Eye (tissue), 1 donor: Measurements from ENCODE around the gene PCDHGA1.
A peak's percentile ranks its signal among the peaks of the same experiment; 100 is the strongest.

Experiments
- DNase-seq: peaks from one replicate; pipeline ENCODE4 v3.0.0-alpha.2; 2015

The PCDHGA1 gene

GRCh38 chr5:141465351-141465750 is 135.0 kb downstream of the PCDHGA1 start:
- DNase-seq, result no peak

GRCh38 chr5:141475625-141476131 is 145.4 kb downstream of the PCDHGA1 start, which contains the start of gene PCDHGC3:
PCDHGC3 (plus strand) TSS chr5:141475966; CDS start chr5:141476117, 151 bp downstream.
- peak; percentile 96 for DNase-seq

GRCh38 chr5:141476132-141476911 is 146.0 kb downstream of the PCDHGA1 start:
- peak; percentile 92 for DNase-seq

- peak; percentile 69 for DNase-seq
Observed at GRCh38 chr5:141477044-141477575, 146.8 kb downstream of the PCDHGA1 start.

- peak; percentile 60 for DNase-seq
Observed at GRCh38 chr5:141477815-141478214, 147.5 kb downstream of the PCDHGA1 start.

GRCh38 chr5:141478321-141478945 is 148.1 kb downstream of the PCDHGA1 start:
- DNase-seq, result no peak

- no peak for DNase-seq
Observed at GRCh38 chr5:141479776-141480175, 149.5 kb downstream of the PCDHGA1 start.

- DNase-seq, result peak; percentile 57
Observed at GRCh38 chr5:141483902-141484301, 153.6 kb downstream of the PCDHGA1 start.

GRCh38 chr5:141484310-141484640 is 154.0 kb downstream of the PCDHGA1 start:
- DNase-seq, result no peak

GRCh38 chr5:141484641-141485311 is 154.5 kb downstream of the PCDHGA1 start, which contains the start of gene PCDHGC4:
PCDHGC4 (plus strand) TSS chr5:141485030; CDS start chr5:141485174, 144 bp downstream.
- DNase-seq, result peak; percentile 87

GRCh38 chr5:141485321-141486055 is 155.2 kb downstream of the PCDHGA1 start:
- no peak for DNase-seq

GRCh38 chr5:141486091-141486490 is 155.8 kb downstream of the PCDHGA1 start:
- DNase-seq, result no peak

- DNase-seq, result no peak
Observed at GRCh38 chr5:141487131-141487530, 156.8 kb downstream of the PCDHGA1 start.

GRCh38 chr5:141488591-141489561 is 158.6 kb downstream of the PCDHGA1 start, which contains the start of gene PCDHGC5:
PCDHGC5 (plus strand) TSS chr5:141489081; CDS start chr5:141489241, 160 bp downstream.
- DNase-seq, result no peak

GRCh38 chr5:141489841-141490240 is 159.5 kb downstream of the PCDHGA1 start:
- DNase-seq, result no peak

- no peak for DNase-seq
Observed at GRCh38 chr5:141490271-141490670, 160.0 kb downstream of the PCDHGA1 start.

- DNase-seq, result no peak
Observed at GRCh38 chr5:141490771-141491170, 160.5 kb downstream of the PCDHGA1 start.

- DNase-seq, result peak; percentile 45
Observed at GRCh38 chr5:141491323-141492167, 161.2 kb downstream of the PCDHGA1 start.

- peak; percentile 65 for DNase-seq
Observed at GRCh38 chr5:141492168-141492885, 162.0 kb downstream of the PCDHGA1 start.
